Epidermal melanocyte (primary cell): ENCODE data around the gene RABL3.
"Not testable (repeated sequence)": the region's sequence is repeated elsewhere in the genome, so short reads cannot be mapped to it uniquely, and the experiment has no call there.

ENCODE experiments used
- DNase-seq: peaks from one replicate; pipeline ENCODE4 v3.0.0; 2011; ENCODE audit warnings: low spot score; ENCODE audit not compliant: insufficient read length

Gene RABL3

GRCh38 chr3:120742198-120742848 lies at the start of gene RABL3, which contains the start of gene GTF2E1:
RABL3 (minus strand) TSS chr3:120742516; CDS start chr3:120742507, 9 bp downstream.
GTF2E1 (plus strand) TSS chr3:120742744; CDS start chr3:120750553, 7,809 bp downstream.
- DNase-seq = peak; percentile 97

GRCh38 chr3:120791913-120792312 lies 49.6 kb upstream of the RABL3 start:
- no peak for DNase-seq

- no peak for DNase-seq
Measured at GRCh38 chr3:120791010-120791409, 48.7 kb upstream of the RABL3 start.

- DNase-seq = not testable (repeated sequence)
Measured at GRCh38 chr3:120785832-120786231, 43.5 kb upstream of the RABL3 start.

- no peak for DNase-seq
Measured at GRCh38 chr3:120780977-120781376, 38.7 kb upstream of the RABL3 start.

- no peak for DNase-seq
Measured at GRCh38 chr3:120778776-120779175, 36.5 kb upstream of the RABL3 start.

- no peak for DNase-seq
Measured at GRCh38 chr3:120775411-120775810, 33.1 kb upstream of the RABL3 start.

GRCh38 chr3:120773932-120774331 lies 31.6 kb upstream of the RABL3 start:
- no peak for DNase-seq

- DNase-seq = no peak
Measured at GRCh38 chr3:120772081-120772480, 29.8 kb upstream of the RABL3 start.

- DNase-seq = no peak
Measured at GRCh38 chr3:120770891-120771290, 28.6 kb upstream of the RABL3 start.

GRCh38 chr3:120769436-120769835 lies 27.1 kb upstream of the RABL3 start:
- no peak for DNase-seq

GRCh38 chr3:120767106-120767505 lies 24.8 kb upstream of the RABL3 start:
- DNase-seq = no peak

GRCh38 chr3:120766576-120766975 lies 24.3 kb upstream of the RABL3 start:
- DNase-seq = no peak

- DNase-seq = no peak
Measured at GRCh38 chr3:120765830-120766493, 23.6 kb upstream of the RABL3 start.

GRCh38 chr3:120764206-120764605 lies 21.9 kb upstream of the RABL3 start:
- no peak for DNase-seq

GRCh38 chr3:120763601-120764000 lies 21.3 kb upstream of the RABL3 start:
- no peak for DNase-seq

GRCh38 chr3:120762615-120763014 lies 20.3 kb upstream of the RABL3 start:
- no peak for DNase-seq

- DNase-seq = not testable (repeated sequence)
Measured at GRCh38 chr3:120758551-120758950, 16.2 kb upstream of the RABL3 start.

GRCh38 chr3:120756061-120756460 lies 13.7 kb upstream of the RABL3 start:
- DNase-seq = no peak

- DNase-seq = no peak
Measured at GRCh38 chr3:120753810-120754209, 11.5 kb upstream of the RABL3 start.

GRCh38 chr3:120752865-120753264 lies 10.5 kb upstream of the RABL3 start:
- DNase-seq = no peak

GRCh38 chr3:120752230-120752629 lies 9.9 kb upstream of the RABL3 start:
- no peak for DNase-seq

GRCh38 chr3:120749843-120750242 lies 7.5 kb upstream of the RABL3 start:
- no peak for DNase-seq
